GM18499 (cell line): ENCODE data around the gene VPS13D.
"Not testable (repeated sequence)": the region's sequence is repeated elsewhere in the genome, so short reads cannot be mapped to it uniquely, and the experiment has no call there.

Experiments
- ATAC-seq: cut with Tn5 transposase; IDR thresholded peaks from one replicate; pipeline ENCODE4 v1.9.1; 2021; ENCODE audit warnings: moderate number of reproducible peaks; ENCODE audit not compliant: insufficient read depth, unreplicated experiment

Gene VPS13D

GRCh38 chr1:12504601-12505000, 274.8 kb downstream of the VPS13D start:
- ATAC-seq, result no peak

GRCh38 chr1:12505231-12505630, 275.4 kb downstream of the VPS13D start:
- ATAC-seq, result no peak

GRCh38 chr1:12505639-12506280, 275.9 kb downstream of the VPS13D start:
- ATAC-seq, result no peak

GRCh38 chr1:12506281-12507280, 276.8 kb downstream of the VPS13D start:
- no peak for ATAC-seq

- ATAC-seq, result no peak
These were observed 277.8 kb downstream of the VPS13D start for GRCh38 chr1:12507631-12508030.

- no peak for ATAC-seq
These were observed 279.0 kb downstream of the VPS13D start for GRCh38 chr1:12508849-12509248.

GRCh38 chr1:12511128-12511484, 281.3 kb downstream of the VPS13D start:
- no peak for ATAC-seq

- no peak for ATAC-seq
These were observed 282.0 kb downstream of the VPS13D start for GRCh38 chr1:12511516-12512468.

GRCh38 chr1:12513181-12513580, 283.4 kb downstream of the VPS13D start:
- no peak for ATAC-seq

- no peak for ATAC-seq
These were observed 284.8 kb downstream of the VPS13D start for GRCh38 chr1:12514590-12514989.

- no peak for ATAC-seq
These were observed 285.4 kb downstream of the VPS13D start for GRCh38 chr1:12515234-12515633.

- ATAC-seq, result no peak
These were observed 286.9 kb downstream of the VPS13D start for GRCh38 chr1:12516741-12517140.

- ATAC-seq, result no peak
These were observed 289.3 kb downstream of the VPS13D start for GRCh38 chr1:12518931-12519692.

GRCh38 chr1:12519693-12520364, 290.0 kb downstream of the VPS13D start:
- no peak for ATAC-seq

GRCh38 chr1:12521096-12521495, 291.3 kb downstream of the VPS13D start:
- no peak for ATAC-seq

GRCh38 chr1:12522780-12523179, 292.9 kb downstream of the VPS13D start:
- not testable (repeated sequence) for ATAC-seq

- no peak for ATAC-seq
These were observed 294.4 kb downstream of the VPS13D start for GRCh38 chr1:12524266-12524665.

GRCh38 chr1:12525311-12526181, 295.7 kb downstream of the VPS13D start:
- no peak for ATAC-seq
